ENCODE data around the gene SLC25A31.

Gene SLC25A31

GRCh38 chr4:127709456-127709855 is 20.7 kb upstream of the SLC25A31 start:
- peaks cover 61% of the 10 kb centered on the region for H3K36me3 Mint-ChIP-seq (ENCODE audit: low read depth)
- H3K4me3 Mint-ChIP-seq = no peak overlapping the region
- H3K9me3 Mint-ChIP-seq = no peaks in the 10 kb centered on the region
- TF ChIP-seq CTCF (IDR thresholded peaks at IDR 0.05; ENCODE audit: unreplicated experiment in 3 of 3) = no peak
- no peaks in the 10 kb centered on the region for H3K27me3 Mint-ChIP-seq (ENCODE audit: low read depth)
- H3K4me1 Mint-ChIP-seq = peaks cover 7% of the 10 kb centered on the region
- peak overlapping the region; percentile 91 to 97 (median 93) for H3K27ac Mint-ChIP-seq

GRCh38 chr4:127731406-127731805 is 1.2 kb downstream of the SLC25A31 start:
- Mint-ChIP-seq H3K27me3 (ENCODE audit: low read depth) (no peaks in the 10 kb centered on the region), H3K27ac (no peak overlapping the region), H3K4me3 (no peak overlapping the region), H3K4me1 (no peaks in the 10 kb centered on the region), H3K36me3 (ENCODE audit: low read depth) (no peaks in the 10 kb centered on the region), H3K9me3 (no peaks in the 10 kb centered on the region)
- TF ChIP-seq CTCF (IDR thresholded peaks at IDR 0.05; ENCODE audit: unreplicated experiment in 3 of 3) = no peak

GRCh38 chr4:127732623-127733328 is 2.6 kb downstream of the SLC25A31 start:
- H3K4me1 Mint-ChIP-seq = peaks cover 9% of the 10 kb centered on the region
- no peak overlapping the region for H3K4me3 Mint-ChIP-seq
- no peak overlapping the region for H3K27ac Mint-ChIP-seq
- TF ChIP-seq CTCF (IDR thresholded peaks at IDR 0.05; ENCODE audit: unreplicated experiment in 3 of 3) = peak; percentile 59 to 62 (median 60)
- H3K36me3 Mint-ChIP-seq (ENCODE audit: low read depth) = no peaks in the 10 kb centered on the region
- H3K9me3 Mint-ChIP-seq = no peaks in the 10 kb centered on the region
- no peaks in the 10 kb centered on the region for H3K27me3 Mint-ChIP-seq (ENCODE audit: low read depth)

- H3K27ac Mint-ChIP-seq = no peak overlapping the region
- no peak for TF ChIP-seq CTCF (IDR thresholded peaks at IDR 0.05; ENCODE audit: unreplicated experiment in 3 of 3)
- peaks cover under 1% of the 10 kb centered on the region for H3K27me3 Mint-ChIP-seq (ENCODE audit: low read depth)
- no peaks in the 10 kb centered on the region for H3K9me3 Mint-ChIP-seq
- H3K36me3 Mint-ChIP-seq (ENCODE audit: low read depth) = no peaks in the 10 kb centered on the region
- no peak overlapping the region for H3K4me3 Mint-ChIP-seq
- H3K4me1 Mint-ChIP-seq = peaks cover 9% of the 10 kb centered on the region
Measured at GRCh38 chr4:127734976-127735375, 4.8 kb downstream of the SLC25A31 start.

- Mint-ChIP-seq H3K4me1 (peaks cover 9% of the 10 kb centered on the region), H3K36me3 (ENCODE audit: low read depth) (no peaks in the 10 kb centered on the region), H3K4me3 (no peak overlapping the region), H3K9me3 (peaks cover 4% of the 10 kb centered on the region), H3K27ac (no peak overlapping the region), H3K27me3 (ENCODE audit: low read depth) (peaks cover 5% of the 10 kb centered on the region)
- TF ChIP-seq CTCF (IDR thresholded peaks at IDR 0.05; ENCODE audit: unreplicated experiment in 3 of 3) = no peak
Measured at GRCh38 chr4:127737295-127737694, 7.1 kb downstream of the SLC25A31 start.

- Mint-ChIP-seq H3K4me3 (no peak overlapping the region), H3K9me3 (peaks cover 8% of the 10 kb centered on the region), H3K4me1 (peaks cover 9% of the 10 kb centered on the region), H3K27ac (no peak overlapping the region), H3K36me3 (ENCODE audit: low read depth) (no peaks in the 10 kb centered on the region), H3K27me3 (ENCODE audit: low read depth) (peaks cover 5% of the 10 kb centered on the region)
- TF ChIP-seq CTCF (IDR thresholded peaks at IDR 0.05; ENCODE audit: unreplicated experiment in 3 of 3) = no peak
Measured at GRCh38 chr4:127741247-127741646, 11.0 kb downstream of the SLC25A31 start.
